ENCODE results near the gene SLC35C1. TPM values are rescaled to one million over a fixed set of nuclear protein-coding genes. Genes with fewer than 3 reads are reported as not detected.

Gene SLC35C1
- total RNA-seq, 3 donors from 2014 or later: 26.6 to 47.8 (median 35.6) TPM

DNA sequence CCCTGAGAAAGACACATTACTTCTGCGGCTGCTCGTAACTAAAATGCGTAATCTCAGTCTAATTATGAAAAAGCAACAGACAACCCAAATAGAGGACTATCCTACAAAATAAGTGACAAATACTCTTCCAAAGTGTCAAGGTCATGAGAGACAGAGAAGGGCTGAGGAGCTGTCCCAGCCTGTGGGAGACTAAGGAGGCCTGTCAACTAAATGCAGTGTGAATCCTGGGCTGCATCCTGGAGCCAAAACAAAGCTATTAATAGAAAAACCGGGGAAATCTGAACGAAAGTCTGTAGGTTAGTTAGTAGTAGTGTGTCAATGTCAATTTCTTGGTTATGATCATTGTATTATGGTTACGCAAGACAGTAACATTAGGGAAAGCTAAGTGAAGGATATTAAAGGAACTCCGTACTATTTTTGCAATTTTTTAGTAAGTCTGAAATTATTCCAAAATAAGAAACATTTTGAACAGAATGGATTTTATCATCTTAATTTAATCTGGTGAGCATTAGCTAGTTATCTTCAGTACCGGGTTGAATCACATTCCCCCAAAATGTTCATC, 39.8 kb upstream of the SLC35C1 start:
- Histone ChIP-seq H3K9me3 (no peaks in the 10 kb centered on the region), H3K4me1 (ENCODE audit: low read depth) (no peaks in the 10 kb centered on the region), H3K4me3 (no peak overlapping the region), H3K36me3 (ENCODE audit: low read depth) (no peaks in the 10 kb centered on the region)
- intact Hi-C loops (cut with DNase I, micrococcal nuclease): no loop called here
- ATAC-seq (no peak), DNase-seq (no peak)
- TF ChIP-seq, protein P1, sequence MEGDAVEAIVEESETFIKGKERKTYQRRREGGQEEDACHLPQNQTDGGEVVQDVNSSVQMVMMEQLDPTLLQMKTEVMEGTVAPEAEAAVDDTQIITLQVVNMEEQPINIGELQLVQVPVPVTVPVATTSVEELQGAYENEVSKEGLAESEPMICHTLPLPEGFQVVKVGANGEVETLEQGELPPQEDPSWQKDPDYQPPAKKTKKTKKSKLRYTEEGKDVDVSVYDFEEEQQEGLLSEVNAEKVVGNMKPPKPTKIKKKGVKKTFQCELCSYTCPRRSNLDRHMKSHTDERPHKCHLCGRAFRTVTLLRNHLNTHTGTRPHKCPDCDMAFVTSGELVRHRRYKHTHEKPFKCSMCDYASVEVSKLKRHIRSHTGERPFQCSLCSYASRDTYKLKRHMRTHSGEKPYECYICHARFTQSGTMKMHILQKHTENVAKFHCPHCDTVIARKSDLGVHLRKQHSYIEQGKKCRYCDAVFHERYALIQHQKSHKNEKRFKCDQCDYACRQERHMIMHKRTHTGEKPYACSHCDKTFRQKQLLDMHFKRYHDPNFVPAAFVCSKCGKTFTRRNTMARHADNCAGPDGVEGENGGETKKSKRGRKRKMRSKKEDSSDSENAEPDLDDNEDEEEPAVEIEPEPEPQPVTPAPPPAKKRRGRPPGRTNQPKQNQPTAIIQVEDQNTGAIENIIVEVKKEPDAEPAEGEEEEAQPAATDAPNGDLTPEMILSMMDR (IDR thresholded peaks at IDR 0.05): no peak

DNA sequence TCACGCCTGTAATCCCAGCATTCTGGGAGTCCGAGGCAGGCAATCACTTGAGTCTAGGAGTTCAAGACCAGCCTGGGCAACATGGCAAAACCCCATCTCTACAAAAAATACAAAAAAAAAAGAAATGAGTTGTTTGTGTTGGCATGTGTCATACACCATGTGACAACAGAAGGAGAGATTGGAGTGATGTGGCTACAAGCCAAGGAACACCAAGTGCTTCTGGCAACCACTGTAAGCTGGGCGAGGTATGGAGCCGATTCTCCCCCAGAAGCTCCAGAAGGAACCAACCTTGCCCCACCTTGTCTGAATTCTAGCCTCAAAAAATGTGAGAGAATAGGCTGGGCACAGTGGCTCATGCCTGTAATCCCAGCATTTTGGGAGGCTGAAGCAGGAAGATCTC, 39.1 kb upstream of the SLC35C1 start:
- no peaks in the 10 kb centered on the region for H3K4me1 ChIP-seq (ENCODE audit: low read depth)
- H3K9me3 ChIP-seq: no peaks in the 10 kb centered on the region
- TF ChIP-seq, protein P1 (IDR thresholded peaks at IDR 0.05): no peak
- intact Hi-C loops (cut with DNase I, micrococcal nuclease): no loop called here
- ATAC-seq: no peak
- DNase-seq: no peak
- no peaks in the 10 kb centered on the region for H3K36me3 ChIP-seq (ENCODE audit: low read depth)
- no peak overlapping the region for H3K4me3 ChIP-seq

DNA sequence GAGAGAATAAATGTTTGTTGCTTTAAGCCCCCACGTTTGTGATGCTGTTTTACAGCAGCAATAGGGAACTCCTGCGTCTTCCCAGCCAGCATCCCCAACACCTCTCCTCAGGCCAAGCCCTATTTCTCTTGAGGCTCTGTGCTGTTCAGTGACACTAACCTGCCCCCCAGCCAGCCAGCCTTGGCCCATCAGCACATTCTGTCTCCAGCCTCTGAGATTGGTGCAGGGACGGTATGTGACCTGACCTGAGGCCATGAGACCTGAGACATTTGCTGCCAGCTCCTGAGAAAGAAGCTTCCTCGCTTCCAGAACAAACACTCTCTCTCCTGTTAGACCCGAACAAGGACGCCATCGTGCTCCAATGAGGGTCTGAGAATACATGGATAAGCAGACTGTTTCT, 38.5 kb upstream of the SLC35C1 start:
- intact Hi-C loops (cut with DNase I, micrococcal nuclease): no loop called here
- no peak for ATAC-seq
- TF ChIP-seq, protein P1 (IDR thresholded peaks at IDR 0.05): no peak
- Histone ChIP-seq H3K36me3 (ENCODE audit: low read depth) (no peaks in the 10 kb centered on the region), H3K9me3 (no peaks in the 10 kb centered on the region), H3K4me1 (ENCODE audit: low read depth) (no peaks in the 10 kb centered on the region), H3K4me3 (no peak overlapping the region)
- DNase-seq: no peak

DNA sequence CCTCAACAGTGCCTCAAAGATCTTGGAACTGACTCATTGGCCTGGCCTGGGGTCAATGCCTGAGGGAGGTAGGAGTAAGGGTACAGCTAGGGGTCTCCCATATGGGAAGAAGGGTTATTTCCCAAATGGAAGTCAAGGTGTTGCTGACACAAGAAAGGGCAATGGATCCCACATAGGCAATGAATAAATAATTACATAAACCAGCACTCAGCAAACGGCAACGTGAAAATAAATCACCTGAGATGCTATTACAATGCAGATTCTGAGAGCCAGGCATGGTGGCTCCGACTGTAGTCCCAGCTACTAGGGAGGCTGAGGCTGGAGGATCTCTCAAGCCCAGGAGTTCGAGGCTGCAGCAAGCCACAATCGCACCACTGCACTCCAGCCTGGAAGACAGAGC, 36.5 kb upstream of the SLC35C1 start:
- ATAC-seq (no peak), DNase-seq (no peak)
- no peak overlapping the region for H3K4me3 ChIP-seq
- H3K9me3 ChIP-seq: no peaks in the 10 kb centered on the region
- H3K4me1 ChIP-seq (ENCODE audit: low read depth): no peaks in the 10 kb centered on the region
- H3K36me3 ChIP-seq (ENCODE audit: low read depth): no peaks in the 10 kb centered on the region
- intact Hi-C loops (cut with DNase I, micrococcal nuclease): no loop called here
- TF ChIP-seq, protein P1 (IDR thresholded peaks at IDR 0.05): no peak

DNA sequence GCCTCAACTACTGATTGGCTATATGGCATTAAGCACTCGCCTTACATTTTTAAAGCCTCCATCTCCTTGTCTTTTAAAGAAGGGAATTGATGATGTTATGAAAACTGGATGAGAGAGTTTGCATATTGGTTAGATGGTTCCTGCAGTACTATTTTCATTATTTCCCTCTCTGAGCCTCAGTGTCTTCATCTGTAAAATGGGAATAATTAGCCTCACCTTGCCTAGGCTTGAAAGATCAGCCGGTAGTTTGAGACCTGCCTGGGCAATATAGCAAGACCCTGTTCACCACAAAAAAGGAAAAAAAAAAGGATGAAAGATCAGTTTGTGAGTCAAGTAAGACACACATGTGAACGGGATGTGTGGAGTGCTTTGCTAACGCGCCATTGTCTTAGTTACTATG, 35.0 kb upstream of the SLC35C1 start:
- no peaks in the 10 kb centered on the region for H3K4me1 ChIP-seq (ENCODE audit: low read depth)
- no peak for ATAC-seq
- intact Hi-C loops (cut with DNase I, micrococcal nuclease): no loop called here

More for the DNA sequence above, 35.0 kb upstream of the SLC35C1 start:
- Histone ChIP-seq H3K36me3 (ENCODE audit: low read depth) (no peaks in the 10 kb centered on the region), H3K9me3 (no peaks in the 10 kb centered on the region), H3K4me3 (no peak overlapping the region)
- no peak for DNase-seq
- TF ChIP-seq, protein P1 (IDR thresholded peaks at IDR 0.05): no peak

Data from mucosa of descending colon (tissue), 3 donors.